HG02588 (cell line): Measurements from ENCODE around the gene TUB.

ENCODE experiments used
- ATAC-seq: cut with Tn5 transposase; IDR thresholded peaks from one replicate; pipeline ENCODE4 v1.9.1; 2021; ENCODE audit warnings: mild to moderate bottlenecking, moderate library complexity; ENCODE audit not compliant: unreplicated experiment

The TUB gene

DNA sequence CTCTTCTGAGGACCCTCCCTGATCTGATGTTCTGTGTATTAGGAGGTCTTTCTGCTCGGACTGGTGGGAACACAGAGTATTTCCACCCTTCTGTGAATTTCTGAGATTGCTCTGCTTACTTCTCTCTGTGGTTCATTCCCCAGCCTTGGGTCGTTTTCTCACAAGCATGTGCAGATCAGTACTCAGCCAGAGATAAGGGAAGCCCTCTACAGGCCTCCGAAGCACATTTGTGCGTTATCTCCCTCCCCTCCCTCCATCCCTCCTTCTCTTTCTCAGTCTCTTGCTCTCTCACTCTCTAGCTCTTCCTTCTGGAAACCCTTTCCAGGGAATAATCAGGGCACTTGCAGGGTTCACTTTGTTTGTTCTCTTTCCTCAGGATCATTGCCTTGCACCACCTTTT, 35.2 kb upstream of the TUB start:
- ATAC-seq: no peak

DNA sequence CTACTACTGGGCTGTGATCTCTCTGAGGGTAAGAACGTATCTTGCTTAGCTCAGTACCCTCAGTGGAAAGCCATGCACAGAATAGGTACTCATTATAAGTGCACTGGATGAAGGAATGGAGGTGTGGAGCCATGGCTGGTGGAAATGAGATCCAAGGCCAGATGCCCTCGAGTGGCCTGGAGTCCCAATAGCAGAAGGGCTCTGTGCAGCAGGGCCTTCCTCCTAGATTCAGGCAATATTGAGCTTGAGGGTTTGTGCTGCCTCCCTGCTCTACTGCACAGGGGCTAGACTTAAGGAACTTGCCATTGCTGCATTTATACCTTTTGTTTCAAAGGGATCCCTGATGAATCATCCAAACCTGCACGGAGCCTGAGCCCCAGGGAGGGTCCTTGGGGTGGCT, 33.6 kb upstream of the TUB start:
- no peak for ATAC-seq

GRCh38 chr11:8049084-8049483, 31.9 kb upstream of the TUB start:
- ATAC-seq: no peak

GRCh38 chr11:8055091-8055835, 25.7 kb upstream of the TUB start:
- ATAC-seq: no peak

GRCh38 chr11:8055836-8056526, 25.0 kb upstream of the TUB start:
- no peak for ATAC-seq

- ATAC-seq: no peak
These were observed 24.1 kb upstream of the TUB start for GRCh38 chr11:8056810-8057463.

DNA sequence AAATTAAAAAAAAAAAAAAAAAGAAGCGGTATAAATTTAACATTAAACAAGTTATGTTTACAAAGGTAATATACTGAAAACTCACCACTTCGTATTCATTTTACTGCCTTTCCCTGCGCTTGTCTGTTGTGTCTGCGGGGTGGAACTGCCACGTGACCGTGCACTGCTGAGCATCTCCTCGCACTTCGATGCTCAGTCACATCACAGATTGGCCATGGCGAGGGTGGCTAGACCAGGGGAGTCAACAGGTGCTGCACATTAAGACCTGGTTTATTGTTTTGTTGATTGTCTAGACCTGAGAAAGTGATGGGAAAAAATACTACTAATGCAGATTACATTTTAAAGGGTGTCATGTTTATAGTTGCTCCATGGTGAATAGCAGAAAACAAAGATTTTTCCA, 22.8 kb upstream of the TUB start:
- no peak for ATAC-seq

GRCh38 chr11:8059030-8059429, 22.0 kb upstream of the TUB start:
- no peak for ATAC-seq

DNA sequence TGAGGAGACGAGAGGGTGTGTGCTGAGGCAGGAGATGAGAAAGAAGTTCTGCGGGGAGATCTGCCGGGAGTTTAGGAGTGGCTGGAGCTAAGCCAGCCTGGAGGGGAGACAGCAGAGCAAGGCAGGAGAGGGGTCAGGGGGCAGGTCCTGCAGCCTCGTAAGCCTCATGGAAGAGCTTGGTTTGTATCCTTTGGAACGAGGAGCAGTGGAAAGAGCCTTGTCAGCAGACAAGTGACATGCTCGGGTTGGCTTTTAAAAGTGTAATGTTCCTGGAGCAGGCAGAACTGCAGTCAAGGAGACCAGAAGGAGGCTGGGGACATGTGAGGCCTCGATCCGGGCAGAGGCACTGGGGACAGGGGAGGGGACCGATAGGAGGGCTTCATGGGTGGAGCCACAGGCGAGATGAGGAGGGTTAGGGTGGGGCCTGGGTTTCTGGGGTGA, 21.4 kb upstream of the TUB start:
- no peak for ATAC-seq

DNA sequence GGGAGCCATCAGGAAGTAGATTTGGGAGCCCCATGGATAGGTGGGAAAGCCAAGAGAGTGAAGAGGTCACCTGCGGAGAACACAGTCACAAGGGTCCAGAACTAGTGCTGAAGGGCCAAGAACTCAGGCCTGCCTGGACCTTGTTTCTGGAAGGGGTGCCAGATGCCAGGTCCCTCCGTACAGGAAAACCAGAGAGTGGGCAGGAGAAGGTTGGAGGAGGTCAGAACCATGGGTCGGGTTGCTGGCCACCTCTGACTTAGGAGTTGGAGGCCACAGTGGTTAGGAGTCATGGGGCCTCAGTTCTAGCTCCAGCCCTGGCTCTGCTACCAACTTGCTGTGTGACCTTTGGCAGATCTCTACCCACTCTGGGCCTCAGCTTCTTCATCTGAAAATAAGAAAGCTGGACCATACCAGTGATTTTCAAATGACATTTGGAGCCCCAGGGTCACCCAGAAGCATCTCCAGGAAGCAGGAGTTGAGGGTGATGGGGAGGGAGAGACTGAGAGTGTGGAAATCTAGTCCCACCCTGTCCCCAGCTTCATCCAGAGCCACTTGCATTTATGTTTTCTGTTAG, 20.8 kb upstream of the TUB start:
- no peak for ATAC-seq

- ATAC-seq: no peak
These were observed 20.0 kb upstream of the TUB start for GRCh38 chr11:8060801-8061554.

DNA sequence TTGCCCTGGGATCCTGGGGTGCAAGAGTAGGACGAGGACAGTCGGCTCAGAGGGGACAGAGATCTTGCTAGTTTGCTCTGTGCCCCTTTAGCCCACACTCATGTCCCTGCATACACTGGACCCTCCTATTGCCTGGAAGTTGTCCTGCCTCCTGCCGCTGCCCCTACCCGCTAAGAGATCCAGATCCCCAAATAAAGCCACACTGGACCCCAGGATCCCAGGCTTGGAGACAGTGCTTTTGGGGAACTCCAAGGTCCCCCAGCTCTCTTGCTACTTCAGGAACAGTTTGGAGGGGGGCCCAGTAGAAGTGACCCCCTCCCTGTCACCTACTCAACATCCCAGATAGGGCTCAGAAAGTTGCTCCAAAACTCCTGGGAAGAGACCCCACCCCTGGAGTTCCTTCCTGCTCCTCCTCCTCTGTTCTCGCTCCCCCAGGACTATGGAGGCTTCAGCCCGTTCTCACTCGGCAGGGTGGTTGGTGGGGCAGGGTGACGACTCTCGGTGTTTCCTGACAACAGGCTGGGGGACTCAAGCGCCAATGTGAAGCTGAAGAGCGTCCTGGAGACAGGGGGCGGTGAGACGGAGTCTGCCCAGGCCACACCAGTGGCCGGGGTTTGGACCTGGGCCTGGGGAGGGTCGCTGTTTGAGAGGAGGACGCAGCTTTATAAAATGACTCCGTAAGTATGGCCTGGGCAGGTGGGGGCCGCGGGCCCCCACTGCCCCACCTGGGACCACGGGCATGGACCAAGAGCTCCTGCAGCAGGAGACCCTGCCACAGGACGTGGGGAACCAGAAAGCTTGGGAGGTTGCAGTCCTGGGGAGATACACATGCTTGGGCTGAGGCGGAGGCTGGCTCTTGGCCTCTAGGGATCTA, 19.2 kb upstream of the TUB start:
- no peak for ATAC-seq

GRCh38 chr11:8062781-8063257, 18.2 kb upstream of the TUB start:
- ATAC-seq: no peak

DNA sequence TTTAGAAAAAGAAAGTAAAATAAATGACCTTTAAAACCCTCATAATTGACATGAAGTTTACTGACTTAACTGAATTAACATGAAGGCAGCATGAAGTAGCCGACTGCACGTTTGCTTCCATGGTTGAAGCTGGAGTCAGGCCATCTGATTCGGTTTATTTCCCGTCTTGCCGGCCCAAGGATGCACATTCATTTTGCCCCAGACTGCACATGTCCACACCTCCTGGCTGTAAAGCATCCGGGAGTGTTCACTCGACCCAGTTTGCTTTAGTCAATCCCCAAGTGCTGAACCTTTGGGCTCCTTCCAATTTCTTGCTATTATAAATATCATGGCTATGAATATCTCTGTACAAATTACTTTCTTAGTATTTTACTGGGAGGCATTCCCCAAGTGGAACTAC, 17.7 kb upstream of the TUB start:
- no peak for ATAC-seq

GRCh38 chr11:8065031-8065430, 16.0 kb upstream of the TUB start:
- ATAC-seq: no peak

DNA sequence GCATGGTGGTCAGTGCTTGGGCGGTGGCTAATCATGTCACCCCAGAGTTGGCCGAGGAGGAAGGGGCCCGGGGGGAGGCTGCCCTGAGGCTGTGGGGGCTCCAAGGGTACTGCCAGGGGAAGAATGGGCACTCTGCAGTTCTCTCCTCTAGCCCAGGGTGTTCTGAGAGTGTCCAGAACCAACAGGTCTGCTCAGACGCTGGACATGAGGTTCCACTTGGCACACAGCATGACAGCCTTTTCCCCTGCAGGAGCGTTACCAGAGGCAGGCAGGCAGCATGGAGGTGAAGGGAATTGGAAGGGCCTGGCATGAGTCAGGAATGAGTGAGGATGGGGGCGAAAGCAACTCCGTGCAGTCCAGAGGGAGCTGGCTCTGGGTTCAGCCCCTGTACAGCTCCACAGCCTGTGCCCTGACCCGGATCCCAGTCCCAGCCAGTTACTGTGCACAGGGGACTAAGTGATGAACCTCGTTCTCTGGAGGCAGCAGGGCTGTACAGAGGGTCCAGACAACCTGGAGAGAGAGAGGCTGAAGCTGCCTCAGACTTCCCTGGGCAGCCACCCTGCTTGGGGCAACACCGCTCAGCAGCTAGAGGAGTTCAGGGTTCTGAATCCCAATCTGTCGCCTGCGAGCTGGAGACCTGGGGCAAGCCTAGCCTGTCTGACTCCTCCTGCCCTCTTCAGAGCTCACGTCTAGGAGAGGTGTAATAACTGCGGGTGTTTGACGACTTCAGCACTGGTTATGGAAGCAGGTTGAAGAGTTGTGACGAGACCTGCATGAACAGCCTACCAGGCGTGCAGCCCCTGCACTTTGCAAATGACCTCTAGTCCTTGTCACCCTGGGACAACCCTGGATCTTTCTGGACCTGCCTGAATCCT, 14.7 kb upstream of the TUB start:
- ATAC-seq: no peak

GRCh38 chr11:8066911-8067455, 14.0 kb upstream of the TUB start:
- no peak for ATAC-seq

- no peak for ATAC-seq
These were observed 13.5 kb upstream of the TUB start for GRCh38 chr11:8067567-8067928.
